Measurements from ENCODE around the gene CYTIP. TPM values are rescaled to one million over a fixed set of nuclear protein-coding genes. Genes with fewer than 3 reads are reported as not detected.

The CYTIP gene
- total RNA-seq, 2 experiments from 2014 or later, result 514 to 520 TPM

GRCh38 chr2:157444641-157445040, 752 bp upstream of the CYTIP start:
- Mint-ChIP-seq H3K4me3 (peak overlapping the region; percentile 90), H3K27ac (peak overlapping the region; percentile 94), H3K9me3 (no peaks in the 10 kb centered on the region), H3K27me3 (no peaks in the 10 kb centered on the region), H3K36me3 (ENCODE audit: low read depth) (peaks cover 54% of the 10 kb centered on the region), H3K4me1 (ENCODE audit: low read depth) (peaks cover 40% of the 10 kb centered on the region)
- no peak for TF ChIP-seq CTCF (IDR thresholded peaks at IDR 0.05)
- ChIA-PET POLR2A (interaction anchor here (2.2 to 27.4 kb wide), 3 partner anchors 18 to 454 kb away, joined by 7 to 1592 read pairs (median 948); no protein-coding TSS in a partner anchor), CTCF (interaction anchor here (1.1 to 2.2 kb wide), 5 partner anchors 11 to 48 kb away, joined by 5 to 16 read pairs (median 12); no protein-coding TSS in a partner anchor)
- ATAC-seq (peak; percentile 28), DNase-seq (peak; percentile 68)
- intact Hi-C loops (cut with micrococcal nuclease), result loop anchor here (2.0 kb wide), 2 partner anchors 20 to 32 kb away; no protein-coding TSS in a partner anchor

- no peak for ATAC-seq
- intact Hi-C loops (cut with micrococcal nuclease), result no loop called here
- CTCF ChIA-PET, result interaction anchor here (0.7 to 3.2 kb wide), 12 partner anchors 9 to 115 kb away, joined by 3 to 16 read pairs (median 5); no protein-coding TSS in a partner anchor
Measured at GRCh38 chr2:157443090-157443489, 799 bp downstream of the CYTIP start.

GRCh38 chr2:157442636-157443035, 1.3 kb downstream of the CYTIP start:
- H3K27ac Mint-ChIP-seq, result peak overlapping the region; percentile 94

More at GRCh38 chr2:157443090-157443489, 799 bp downstream of the CYTIP start:
- peaks cover 63% of the 10 kb centered on the region for H3K36me3 Mint-ChIP-seq (ENCODE audit: low read depth)
- H3K4me1 Mint-ChIP-seq (ENCODE audit: low read depth), result peaks cover 26% of the 10 kb centered on the region
- no peak for TF ChIP-seq CTCF (IDR thresholded peaks at IDR 0.05)
- peak overlapping the region; percentile 94 for H3K27ac Mint-ChIP-seq
- no peak for DNase-seq
- POLR2A ChIA-PET, result interaction anchor here (0.6 to 27.4 kb wide), 12 partner anchors 17 to 455 kb away, joined by 3 to 1592 read pairs (median 4); partner anchors contain the start of gene ACVR1C
- H3K4me3 Mint-ChIP-seq, result peak overlapping the region; percentile 90
- H3K27me3 Mint-ChIP-seq, result no peaks in the 10 kb centered on the region
- H3K9me3 Mint-ChIP-seq, result no peaks in the 10 kb centered on the region

GRCh38 chr2:157442191-157442590, 1.7 kb downstream of the CYTIP start:
- peak overlapping the region; percentile 90 for H3K4me3 Mint-ChIP-seq
- DNase-seq, result no peak
- peaks cover 17% of the 10 kb centered on the region for H3K4me1 Mint-ChIP-seq (ENCODE audit: low read depth)
- H3K27me3 Mint-ChIP-seq, result no peaks in the 10 kb centered on the region
- TF ChIP-seq CTCF (IDR thresholded peaks at IDR 0.05), result no peak
- CTCF ChIA-PET, result interaction anchor here (1.5 to 3.2 kb wide), 5 partner anchors 25 to 115 kb away, joined by 3 to 14 read pairs (median 12); no protein-coding TSS in a partner anchor
- ATAC-seq, result no peak
- peaks cover 68% of the 10 kb centered on the region for H3K36me3 Mint-ChIP-seq (ENCODE audit: low read depth)
- H3K27ac Mint-ChIP-seq, result peak overlapping the region; percentile 94
- intact Hi-C loops (cut with micrococcal nuclease), result no loop called here
- POLR2A ChIA-PET, result interaction anchor here (2.2 to 27.4 kb wide), 5 partner anchors 16 to 456 kb away, joined by 7 to 1592 read pairs (median 194); no protein-coding TSS in a partner anchor
- no peaks in the 10 kb centered on the region for H3K9me3 Mint-ChIP-seq

More at GRCh38 chr2:157442636-157443035, 1.3 kb downstream of the CYTIP start:
- H3K9me3 Mint-ChIP-seq, result no peaks in the 10 kb centered on the region
- H3K4me3 Mint-ChIP-seq, result peak overlapping the region; percentile 90
- ChIA-PET POLR2A (interaction anchor here (1.0 to 27.4 kb wide), 7 partner anchors 16 to 456 kb away, joined by 3 to 1592 read pairs (median 8); no protein-coding TSS in a partner anchor), CTCF (interaction anchor here (0.9 to 3.2 kb wide), 8 partner anchors 9 to 115 kb away, joined by 3 to 16 read pairs (median 10); no protein-coding TSS in a partner anchor)
- intact Hi-C loops (cut with micrococcal nuclease), result no loop called here
- peaks cover 21% of the 10 kb centered on the region for H3K4me1 Mint-ChIP-seq (ENCODE audit: low read depth)
- no peak for TF ChIP-seq CTCF (IDR thresholded peaks at IDR 0.05)
- H3K27me3 Mint-ChIP-seq, result no peaks in the 10 kb centered on the region
- no peak for ATAC-seq
- H3K36me3 Mint-ChIP-seq (ENCODE audit: low read depth), result peaks cover 66% of the 10 kb centered on the region
- DNase-seq, result no peak

GRCh38 chr2:157441072-157441454, 2.8 kb downstream of the CYTIP start:
- TF ChIP-seq CTCF (IDR thresholded peaks at IDR 0.05), result no peak
- peak; percentile 44 for DNase-seq
- POLR2A ChIA-PET, result interaction anchor here (0.6 to 27.4 kb wide), 9 partner anchors 14 to 1098 kb away, joined by 3 to 1592 read pairs (median 18); partner anchors contain the start of gene ERMN
- ATAC-seq, result no peak
- Mint-ChIP-seq H3K36me3 (ENCODE audit: low read depth) (peaks cover 78% of the 10 kb centered on the region), H3K4me1 (ENCODE audit: low read depth) (peaks cover 9% of the 10 kb centered on the region), H3K27ac (peak overlapping the region; percentile 94), H3K27me3 (no peaks in the 10 kb centered on the region), H3K9me3 (no peaks in the 10 kb centered on the region), H3K4me3 (peak overlapping the region; percentile 90)
- intact Hi-C loops (cut with micrococcal nuclease), result loop anchor here (2.0 kb wide), 1 partner anchor 28 kb away; no protein-coding TSS in a partner anchor
- CTCF ChIA-PET, result interaction anchor here (0.6 to 3.2 kb wide), 11 partner anchors 23 to 113 kb away, joined by 3 to 14 read pairs (median 3); no protein-coding TSS in a partner anchor

Data from activated CD8-positive, alpha-beta T cell treated with anti-CD3 and anti-CD28 coated beads for 36 hours (primary cell).